ENCODE measurements around the gene DLGAP1.

Gene DLGAP1

DNA sequence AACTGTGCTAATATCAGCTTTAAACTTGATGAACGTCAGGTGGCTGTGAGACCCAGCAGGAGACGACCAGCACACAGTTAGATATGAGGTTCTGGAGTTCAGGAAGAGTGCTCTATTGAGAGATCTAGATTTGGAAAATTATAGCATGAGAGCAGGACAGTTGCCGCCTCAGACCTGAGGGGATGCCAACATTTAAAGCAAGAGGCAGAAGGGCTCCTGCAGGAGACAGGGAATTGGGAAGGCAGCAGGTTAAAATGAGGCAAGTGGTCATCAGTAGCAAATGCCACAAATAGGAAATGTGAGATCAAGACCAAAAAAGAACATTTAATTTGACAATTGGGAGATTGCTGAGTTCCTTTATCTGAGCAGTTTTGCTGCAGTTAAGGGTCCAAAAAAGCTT, 533.3 kb downstream of the DLGAP1 start:
- DNase-seq: no peak

DNA sequence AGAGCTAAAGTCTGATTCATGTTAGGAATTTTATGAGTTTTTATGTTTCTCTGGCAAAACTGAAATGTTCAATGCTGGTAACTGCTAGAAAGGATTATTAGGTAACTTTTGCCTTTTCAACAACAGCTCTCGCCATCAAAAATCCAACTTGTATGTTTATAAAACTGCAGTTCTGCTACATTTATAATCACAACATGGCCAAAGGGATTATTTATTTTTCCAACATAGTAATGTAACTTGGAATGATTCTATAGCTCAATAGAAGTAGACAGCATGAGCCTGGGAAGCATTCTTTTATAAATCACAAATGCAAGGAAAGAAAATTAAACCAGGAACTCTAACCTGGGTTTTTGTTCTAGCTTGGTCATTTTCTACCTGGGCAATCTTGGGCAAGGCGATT, 534.3 kb downstream of the DLGAP1 start:
- no peak for DNase-seq

DNA sequence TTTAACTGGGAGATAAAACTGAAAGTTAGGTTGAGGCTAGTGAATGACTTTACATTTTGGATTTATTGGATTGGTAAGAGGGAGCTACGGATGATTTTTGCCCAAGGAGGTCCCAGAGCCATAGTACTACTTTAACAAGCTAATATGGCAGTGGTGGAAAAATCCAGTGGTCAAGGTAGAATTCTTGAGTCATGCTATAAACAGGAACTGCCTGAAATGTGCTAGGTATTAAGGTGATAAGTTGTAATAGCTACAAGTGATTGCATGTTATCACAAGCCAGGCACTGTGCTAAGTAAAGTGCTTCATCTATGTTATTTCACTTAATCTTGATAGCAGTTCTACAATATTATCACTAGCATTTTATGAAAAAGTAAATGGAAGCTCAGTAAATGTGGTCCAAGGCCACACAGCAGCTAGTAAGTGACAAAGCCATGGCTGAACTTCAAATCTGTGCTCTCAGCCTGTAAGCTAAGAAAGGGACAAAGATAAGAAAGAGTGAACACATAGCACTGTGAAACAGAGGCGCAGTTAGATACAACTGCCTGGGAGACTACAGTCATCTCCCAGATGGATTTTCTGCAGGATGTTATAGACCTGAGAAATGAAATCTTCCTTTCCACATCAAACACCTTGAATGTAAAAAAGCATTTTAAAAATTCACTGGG, 535.6 kb downstream of the DLGAP1 start:
- DNase-seq: no peak

DNA sequence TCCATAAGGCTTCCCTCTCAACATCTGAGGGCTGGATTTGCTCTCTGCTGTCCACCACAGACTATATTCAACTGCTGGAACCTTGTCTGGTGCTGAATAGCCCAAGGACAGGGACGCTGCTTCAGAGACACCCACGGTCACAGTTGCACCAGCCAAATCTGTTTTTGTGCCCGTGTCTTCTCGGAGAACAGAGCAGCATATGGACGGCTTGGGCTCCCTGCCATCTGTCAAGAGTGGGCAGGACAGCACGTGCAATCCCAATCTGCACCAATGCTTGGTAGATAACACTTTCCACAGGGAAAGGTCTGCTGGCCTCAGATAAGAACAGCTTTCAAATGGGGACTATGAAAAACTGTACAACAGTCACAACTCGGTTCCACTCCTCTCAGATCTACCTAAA, 539.0 kb downstream of the DLGAP1 start:
- DNase-seq: no peak

DNA sequence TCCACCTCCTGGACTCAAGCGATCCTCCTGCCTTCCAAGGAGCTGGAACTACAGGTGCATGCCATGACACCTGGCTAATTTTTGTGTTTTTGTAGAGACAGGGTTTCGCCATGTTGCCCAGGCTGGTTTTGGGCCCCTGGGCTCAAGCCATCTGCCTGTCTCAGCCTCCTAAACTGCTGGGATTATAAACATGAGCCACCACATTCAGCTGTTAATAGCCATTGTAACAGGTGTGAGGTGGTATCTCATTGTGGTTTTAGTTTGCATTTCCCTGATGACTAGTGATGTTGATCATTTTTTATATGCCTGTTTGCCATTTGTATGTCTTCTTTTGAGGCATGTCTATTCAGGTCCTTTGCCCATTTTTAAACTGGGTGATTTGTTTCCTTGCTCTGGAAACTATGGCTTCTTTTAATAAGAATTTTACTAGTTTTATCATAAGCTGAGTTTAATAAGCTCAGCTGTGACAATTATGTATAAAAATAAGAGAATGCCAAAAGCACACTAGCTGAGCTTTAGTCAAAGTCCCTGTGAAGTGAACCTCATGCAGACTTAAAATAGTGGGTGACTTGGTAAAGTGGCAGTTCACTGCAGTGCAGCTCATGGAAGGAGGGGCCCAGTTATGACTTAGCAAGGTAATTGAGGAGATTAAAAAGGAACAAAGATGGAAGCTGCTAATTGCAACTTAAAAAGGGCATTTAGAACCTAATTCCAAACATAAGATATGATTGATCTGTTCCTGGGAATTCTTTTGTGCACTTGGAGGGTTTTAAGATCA, 540.1 kb downstream of the DLGAP1 start:
- DNase-seq: no peak

DNA sequence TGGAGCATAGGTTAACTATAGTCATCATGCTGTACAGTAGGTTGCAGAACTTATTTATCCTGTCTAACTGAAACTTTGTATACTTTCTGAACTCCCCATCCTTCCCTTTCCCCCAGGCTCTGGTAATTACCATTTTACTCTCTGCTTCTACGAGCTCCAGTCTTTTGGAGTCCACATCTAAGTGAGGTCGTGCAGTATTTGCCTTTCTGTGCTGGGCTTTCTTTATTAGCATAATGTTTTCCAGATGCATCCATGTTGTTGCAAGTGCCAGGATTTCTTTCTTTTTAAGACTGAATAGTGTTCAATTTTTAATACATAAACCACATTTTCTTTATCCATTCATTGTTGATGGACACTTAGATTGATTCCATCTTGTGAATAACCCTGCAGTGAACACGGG, 541.0 kb downstream of the DLGAP1 start:
- no peak for DNase-seq

DNA sequence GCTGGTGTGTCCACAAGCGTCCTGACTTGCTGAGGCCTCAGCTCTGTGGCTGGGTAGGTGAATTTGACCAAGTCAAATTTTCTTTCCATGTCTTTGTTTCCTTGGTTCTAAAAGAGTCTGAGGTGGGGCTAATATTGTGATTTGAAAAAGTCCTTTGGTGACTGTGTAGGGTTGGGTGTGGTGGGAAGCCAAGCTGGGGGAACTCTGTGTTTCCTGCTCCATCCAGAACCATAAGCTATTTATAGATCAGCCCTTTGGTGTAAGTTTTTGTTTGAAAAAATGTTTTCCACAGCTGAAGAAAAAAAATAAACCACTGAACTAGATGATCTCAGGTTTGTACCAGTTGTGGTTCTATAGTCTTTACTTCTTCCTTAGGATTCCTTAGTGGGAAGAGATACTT, 542.4 kb downstream of the DLGAP1 start:
- no peak for DNase-seq

DNA sequence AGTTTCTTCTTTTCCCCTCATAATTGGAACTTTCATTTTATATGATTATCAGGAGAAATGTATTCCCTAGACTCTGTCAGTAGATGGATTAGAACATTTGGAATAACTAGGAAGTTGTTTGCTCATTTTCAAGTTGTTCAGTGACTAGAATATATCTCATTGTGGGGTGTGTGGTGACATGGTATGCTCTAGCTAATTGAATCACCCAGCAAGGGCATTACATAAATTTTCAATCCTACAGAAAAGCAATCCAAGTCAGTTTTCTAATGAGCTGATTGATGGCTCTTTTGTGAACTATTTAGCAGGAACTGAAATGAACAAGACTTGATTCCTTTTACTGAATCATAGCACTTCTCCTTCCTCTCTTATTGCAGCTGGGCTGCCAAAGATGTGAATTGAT, 543.7 kb downstream of the DLGAP1 start:
- DNase-seq: no peak

DNA sequence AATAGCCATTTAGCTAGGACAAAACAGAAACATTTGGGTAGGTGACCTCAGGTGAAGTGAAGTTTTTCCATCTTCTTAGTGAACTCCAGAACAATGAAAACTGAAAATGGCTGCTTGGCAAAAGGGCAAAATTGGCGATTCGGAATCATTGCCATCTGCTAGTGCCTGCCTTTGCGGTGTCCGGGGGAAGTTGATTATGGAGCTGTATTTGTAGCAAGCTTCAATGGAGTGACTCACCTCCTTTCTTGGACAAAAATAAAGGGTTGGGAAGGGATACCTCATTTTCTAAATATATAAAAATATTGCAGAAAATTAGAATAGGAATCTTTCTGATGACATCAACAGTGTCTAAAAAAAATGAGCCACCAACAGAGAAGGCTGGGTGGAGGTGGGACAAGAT, 544.6 kb downstream of the DLGAP1 start:
- DNase-seq: no peak

DNA sequence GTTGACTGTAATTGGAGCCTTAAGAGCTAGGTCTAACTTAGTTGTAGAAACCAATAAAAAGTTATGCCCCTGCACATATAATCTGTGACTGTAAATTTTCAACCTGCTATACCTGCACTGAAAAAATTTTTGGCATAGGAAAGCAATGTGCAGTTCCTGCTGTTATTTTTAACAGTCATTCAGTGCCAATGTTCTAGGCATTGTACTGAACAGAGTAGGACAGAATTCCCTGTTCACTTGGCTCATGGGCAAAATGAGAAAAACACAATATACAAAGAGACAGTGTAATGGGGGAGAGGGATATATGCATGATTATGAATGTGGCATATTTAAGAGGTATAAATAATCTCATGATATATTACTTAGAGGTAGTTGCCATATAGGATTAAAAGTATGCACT, 547.2 kb downstream of the DLGAP1 start:
- no peak for DNase-seq

DNA sequence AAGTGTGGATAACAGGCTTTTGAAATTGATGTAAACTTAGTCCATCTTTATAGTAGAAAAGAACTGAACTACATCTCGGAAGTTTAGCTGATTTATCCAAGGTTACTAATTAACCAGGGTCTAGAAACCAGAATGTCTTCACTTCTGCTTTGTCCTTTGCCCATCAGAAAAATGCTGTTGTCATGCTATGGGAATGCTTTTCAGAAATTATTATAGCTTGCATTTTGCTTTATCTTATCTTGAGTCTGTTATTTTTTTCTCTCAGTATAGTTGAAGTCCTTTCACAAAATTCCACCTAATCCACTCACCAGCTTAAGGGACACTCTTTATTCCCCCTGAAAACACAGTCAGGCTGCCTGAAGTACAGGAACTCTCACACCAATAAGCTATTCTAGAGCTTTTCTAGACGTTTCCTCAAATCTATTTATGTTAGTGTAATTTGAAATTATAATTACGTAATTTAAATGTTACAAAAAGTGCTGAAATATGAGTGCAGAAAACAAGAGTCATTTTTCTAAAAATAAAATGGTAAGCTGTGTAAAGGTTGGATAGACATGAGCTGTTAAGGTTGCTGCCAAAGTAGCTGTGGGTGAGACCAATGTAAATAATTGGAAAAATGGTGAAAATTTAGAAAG, 548.9 kb downstream of the DLGAP1 start:
- no peak for DNase-seq

DNA sequence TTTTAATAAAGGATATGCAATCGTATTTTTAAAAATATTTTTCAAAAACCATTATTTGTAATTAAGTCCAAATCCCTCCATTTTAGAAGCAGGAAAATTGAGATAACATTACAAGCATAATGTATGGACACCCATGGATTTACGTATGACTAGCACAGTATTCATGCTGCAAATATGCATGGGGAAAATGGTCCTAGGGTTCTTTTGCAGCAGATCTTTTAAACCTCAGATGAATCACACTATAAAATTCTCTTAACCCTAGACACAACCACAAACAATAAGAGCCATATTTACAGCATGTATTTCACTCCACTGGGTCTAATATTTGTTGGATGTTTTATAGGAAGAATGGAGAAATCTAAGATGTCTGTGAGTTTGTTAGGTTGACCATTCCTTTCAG, 551.8 kb downstream of the DLGAP1 start:
- DNase-seq: no peak

DNA sequence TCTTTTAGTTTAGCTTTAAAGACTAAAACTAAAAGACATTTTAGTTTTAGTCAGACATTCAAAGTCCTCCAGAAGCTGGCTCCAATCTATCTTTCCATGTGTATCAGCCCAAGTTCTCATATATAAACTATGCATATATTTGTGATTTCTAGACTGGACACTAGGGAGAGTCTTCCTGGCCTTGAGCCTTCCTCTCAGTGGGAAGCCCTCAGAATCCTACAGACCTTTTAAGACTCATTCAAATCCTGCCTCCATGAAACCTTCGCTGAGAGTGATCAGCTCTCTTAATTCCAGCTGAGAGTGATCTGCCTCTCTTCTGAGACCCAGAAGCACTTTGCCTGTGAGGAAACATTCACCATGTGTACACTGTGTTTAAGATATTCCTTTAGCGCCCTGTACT, 552.4 kb downstream of the DLGAP1 start:
- no peak for DNase-seq

DNA sequence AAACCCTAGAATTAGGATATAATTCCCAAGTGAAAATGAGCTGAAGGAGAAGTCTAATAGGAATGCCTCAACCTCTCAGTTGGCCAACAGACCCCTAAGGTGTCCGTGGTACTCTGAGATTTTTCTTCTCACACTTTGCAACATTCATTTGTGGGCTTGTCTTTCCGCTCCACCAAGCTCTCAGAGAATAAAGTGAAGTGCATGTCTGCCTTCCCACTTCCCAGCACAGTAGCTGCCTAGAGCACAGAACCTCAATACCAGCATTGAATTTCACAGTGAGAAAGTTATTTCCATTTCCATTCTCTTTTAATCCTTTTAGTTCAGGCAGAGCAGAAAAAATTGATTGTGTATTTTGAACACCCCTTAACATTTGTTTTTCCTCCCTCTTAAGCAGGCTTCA, 553.3 kb downstream of the DLGAP1 start:
- DNase-seq: no peak

DNA sequence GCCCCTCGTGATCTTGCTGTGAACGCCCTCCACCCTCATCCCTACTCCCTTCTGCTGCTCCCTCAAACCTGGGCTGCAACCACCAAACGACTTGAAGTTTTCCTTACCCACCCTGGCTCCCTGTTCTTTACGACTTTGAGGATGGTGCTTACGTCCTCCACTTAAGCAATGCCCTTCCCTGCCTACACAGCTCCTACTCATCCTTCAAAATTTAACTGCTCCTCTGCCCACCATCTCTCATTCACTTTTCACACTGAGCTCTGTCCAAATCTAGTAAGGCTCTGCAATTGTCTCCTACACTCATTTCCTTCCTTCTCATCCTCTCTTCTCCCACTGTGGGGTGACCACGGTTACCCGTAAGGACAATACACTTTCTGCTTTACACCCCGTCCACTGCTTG, 554.1 kb downstream of the DLGAP1 start:
- no peak for DNase-seq

DNA sequence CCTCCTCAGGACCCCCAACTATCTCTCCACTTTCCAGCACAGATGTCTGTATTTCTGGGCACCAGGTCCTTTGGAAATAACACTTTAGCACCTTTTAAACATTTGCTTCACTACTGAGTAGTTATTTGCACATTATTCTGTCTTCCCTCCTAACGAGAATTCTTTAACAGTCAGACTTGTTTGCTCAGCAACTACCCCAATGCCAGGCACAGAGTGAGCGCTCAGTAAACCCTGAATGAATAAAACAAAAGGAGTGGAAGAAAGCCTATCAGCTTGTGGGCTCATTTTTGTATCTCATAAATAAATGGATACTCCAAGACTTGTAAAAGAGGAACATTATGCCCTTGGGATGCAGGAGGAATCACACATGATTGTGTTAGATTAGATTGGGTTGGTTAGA, 554.8 kb downstream of the DLGAP1 start:
- no peak for DNase-seq

DNA sequence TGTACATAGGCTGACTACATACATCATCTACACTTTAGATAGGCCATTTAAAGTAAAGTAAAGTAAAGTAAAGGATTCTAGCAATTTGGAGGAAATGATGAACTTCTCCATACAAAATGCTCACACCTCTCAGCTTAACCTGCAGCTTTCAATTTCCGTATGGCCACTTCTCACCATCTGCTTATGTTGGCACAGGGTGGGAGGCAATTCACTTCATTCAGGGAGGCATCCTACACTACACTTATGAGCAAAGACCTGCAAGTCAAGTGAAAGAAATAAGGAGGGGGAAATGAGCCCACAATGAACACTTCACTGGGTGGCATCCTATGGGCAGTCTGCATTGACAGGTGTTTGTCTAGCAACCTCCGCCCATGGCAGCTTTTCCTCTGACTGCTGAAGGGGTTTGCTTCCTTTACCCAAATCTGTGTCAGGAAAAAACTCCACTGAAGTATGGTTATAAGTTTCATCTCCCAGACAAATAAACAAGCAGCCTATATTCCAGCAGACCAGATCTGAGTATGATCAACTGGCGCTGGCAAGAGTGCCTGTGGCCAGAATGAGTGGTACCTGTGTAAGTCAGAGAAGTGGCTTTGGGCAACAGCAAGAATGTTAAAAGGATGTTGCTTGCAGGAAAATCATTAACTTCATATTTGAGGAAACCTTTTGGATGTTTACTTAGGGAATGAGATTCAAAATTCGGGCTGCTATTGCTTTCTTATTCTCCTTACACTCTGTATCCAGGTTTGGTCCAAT, 556.1 kb downstream of the DLGAP1 start:
- no peak for DNase-seq

DNA sequence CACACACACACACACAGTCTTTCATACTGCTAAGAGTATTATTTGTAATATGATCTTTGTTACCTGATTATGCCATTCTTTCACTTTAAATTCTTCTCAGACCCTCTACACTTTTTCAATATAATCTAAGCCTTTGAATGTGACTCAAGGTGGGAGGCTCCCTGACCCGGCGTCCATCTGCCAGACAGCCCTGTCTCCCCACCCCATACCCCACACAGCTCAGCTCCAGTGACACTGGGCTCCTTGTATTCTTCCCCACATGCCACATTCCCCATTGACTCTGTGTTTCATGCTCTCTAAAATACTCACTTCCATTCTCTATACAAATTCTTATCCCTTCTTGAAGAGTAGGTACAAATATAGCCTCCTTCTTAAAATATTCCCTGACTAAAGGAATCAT, 563.0 kb downstream of the DLGAP1 start:
- DNase-seq: no peak

DNA sequence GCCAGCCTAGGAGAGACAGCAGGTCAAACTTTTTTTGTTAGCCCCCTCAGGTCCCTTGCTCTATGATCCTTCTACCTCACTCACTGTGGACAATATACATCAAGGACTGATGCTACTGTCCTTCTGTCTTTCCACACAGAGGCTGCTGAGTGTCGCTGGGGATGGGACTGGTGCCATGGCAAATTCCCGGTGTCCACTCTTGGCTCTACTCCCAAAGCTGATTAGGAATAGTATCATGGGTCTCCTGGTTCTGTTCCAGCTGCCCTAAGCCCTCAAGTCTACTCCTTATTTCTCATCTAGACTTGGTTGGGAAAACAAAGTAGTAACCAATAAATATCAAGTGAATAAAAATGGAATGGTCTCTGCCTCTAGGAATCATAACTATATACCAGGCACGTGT, 563.9 kb downstream of the DLGAP1 start:
- no peak for DNase-seq

DNA sequence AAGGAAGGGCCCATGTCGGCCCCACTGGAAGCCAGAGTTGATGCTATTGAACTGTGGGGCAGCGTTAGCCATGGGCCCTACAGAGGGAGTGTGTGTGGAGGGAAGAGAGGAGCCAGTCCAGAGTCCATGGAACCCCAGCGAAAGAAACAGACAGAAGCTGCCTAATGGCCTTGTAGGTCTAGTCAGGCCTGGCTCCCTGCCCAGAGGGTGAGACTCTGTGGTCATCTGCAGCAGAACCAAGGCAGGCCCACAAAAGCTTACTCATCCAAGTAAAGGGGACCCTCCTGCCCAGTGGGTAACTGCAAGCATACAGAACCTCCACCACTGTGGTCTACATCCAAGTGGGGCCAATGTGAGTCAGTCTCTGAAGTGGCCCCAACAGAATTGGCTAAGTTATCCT, 565.3 kb downstream of the DLGAP1 start:
- DNase-seq: no peak

DNA sequence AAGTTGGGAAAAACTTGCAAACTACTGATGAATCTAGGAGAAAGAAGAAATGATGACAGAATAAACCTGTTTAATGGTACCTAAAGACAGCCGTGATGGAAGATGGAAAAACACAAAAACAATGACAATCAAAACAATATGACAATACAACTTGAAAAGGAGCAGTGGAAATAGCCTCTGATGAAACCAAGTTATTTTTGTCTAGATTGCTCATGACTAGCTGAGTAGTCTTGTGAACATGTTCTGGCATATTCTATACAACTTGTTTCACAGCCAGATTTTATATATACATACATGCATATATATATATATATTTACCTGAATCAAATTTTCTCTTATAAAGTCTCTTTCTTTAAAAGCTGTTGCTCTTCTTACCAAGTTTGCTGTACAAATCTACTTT, 566.0 kb downstream of the DLGAP1 start:
- DNase-seq: no peak

DNA sequence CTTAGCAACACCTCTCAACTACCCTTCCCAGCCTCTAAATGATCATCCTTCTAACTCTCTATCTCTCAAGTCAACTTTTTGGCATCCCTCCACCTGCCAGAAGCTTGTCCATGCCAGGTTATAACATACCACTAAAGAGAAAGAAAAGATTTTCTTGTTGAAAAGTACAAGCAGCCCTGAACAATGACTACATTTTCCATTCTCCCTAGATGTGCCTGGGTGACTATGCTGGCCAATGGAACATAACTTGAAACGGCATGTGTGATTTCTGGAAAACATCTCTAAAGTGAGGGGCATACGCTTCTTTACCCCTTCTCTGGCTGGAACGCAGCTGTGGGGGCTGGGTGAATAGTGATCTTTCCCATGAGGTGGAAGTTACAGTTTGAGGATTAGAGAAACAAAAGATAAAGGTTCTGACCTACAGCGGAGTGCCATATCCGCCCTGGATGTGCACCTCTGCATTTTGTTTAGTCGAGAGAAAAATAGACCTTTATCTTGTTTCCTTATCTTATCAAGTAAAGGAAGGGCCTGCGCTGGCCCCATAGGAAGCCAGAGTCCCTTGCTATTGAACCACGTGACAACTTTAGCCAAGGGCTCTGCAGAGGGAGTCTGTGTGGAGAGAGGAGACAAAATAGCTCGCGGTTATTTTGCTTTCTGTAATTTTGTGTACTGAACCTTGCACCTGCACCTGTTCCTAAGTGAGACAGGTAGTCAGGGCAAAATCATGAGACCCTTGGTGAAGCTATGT, 568.4 kb downstream of the DLGAP1 start:
- no peak for DNase-seq

DNA sequence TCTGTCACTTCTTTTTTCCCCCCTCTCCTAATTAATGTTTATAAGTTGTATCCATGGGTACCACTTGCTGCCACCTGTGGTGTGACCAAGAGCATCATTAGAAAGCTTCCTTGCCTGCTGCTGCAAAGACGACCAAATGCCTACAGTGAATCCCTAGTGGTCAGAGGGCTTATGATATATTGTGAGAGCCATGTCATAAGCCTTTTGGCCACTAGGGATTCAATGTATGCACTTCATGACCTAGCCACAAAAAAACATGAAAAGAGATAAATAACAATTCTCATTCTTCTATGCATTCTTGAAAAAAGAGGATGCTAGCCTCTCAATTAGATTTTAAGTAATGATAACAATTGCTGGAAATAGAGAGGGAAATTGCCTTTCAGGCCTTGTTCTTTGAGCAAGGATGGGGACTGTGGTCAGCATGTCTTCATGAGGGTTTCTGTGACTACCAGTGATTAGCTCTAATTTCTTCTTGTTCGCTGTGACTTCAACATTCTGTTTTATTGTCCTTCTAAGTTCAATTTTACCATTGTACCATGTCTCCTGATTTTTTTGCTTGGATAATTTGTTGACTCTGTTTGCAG, 569.8 kb downstream of the DLGAP1 start:
- no peak for DNase-seq

Measured in NCI-H1417 treated with DMSO at 0.1 percent for 48 hours (cell line).